DOHH2 (cell line): Measurements from ENCODE around the gene RTCB.

Experiments
- CTCF ChIP-seq: fragments of 200-600 bp; sonication (generic); IDR thresholded peaks from one replicate; pipeline ENCODE4 v1.5.1; 2014; ENCODE audit warnings: antibody characterized with exemption, mild to moderate bottlenecking, low read depth, low read length; ENCODE audit not compliant: poor library complexity, severe bottlenecking
- EZH2phosphoT487 ChIP-seq: fragments of 200-600 bp; sonication (generic); IDR thresholded peaks from 2 replicates; pipeline ENCODE4 v1.6.1; 2017; ENCODE audit warnings: borderline replicate concordance, mild to moderate bottlenecking, antibody characterized with exemption, low read length, moderate library complexity, mixed read lengths

- TF ChIP-seq CTCF (no peak), EZH2phosphoT487 (no peak)
Measured at GRCh38 chr22:32407312-32407711, 4.7 kb downstream of the RTCB start.
